Hippocampal formation (tissue), 2 donors: ENCODE measurements around the gene SP140.
"Not testable (repeated sequence)": the region's sequence is repeated elsewhere in the genome, so short reads cannot be mapped to it uniquely, and the experiment has no call there.

Source experiments
- DNase-seq, 2 donors: peaks; one replicate each; lab custom pipeline; 2025; lab: John Stamatoyannopoulos, UW

The SP140 gene

GRCh38 chr2:230225486-230225885 is at the start of gene SP140:
SP140 (plus strand) TSS chr2:230225736; CDS start chr2:230225845, 109 bp downstream.
- peak in 1 of 2 donors; percentile 9 for DNase-seq

- DNase-seq: no peak
Measured at GRCh38 chr2:230176996-230177395, 48.5 kb upstream of the SP140 start.

GRCh38 chr2:230178546-230179485 is 46.7 kb upstream of the SP140 start:
- DNase-seq: no peak

- no peak for DNase-seq
Measured at GRCh38 chr2:230179907-230180306, 45.6 kb upstream of the SP140 start.

GRCh38 chr2:230181195-230181594 is 44.3 kb upstream of the SP140 start:
- DNase-seq: no peak

GRCh38 chr2:230184727-230185578 is 40.6 kb upstream of the SP140 start:
- DNase-seq: no peak

- DNase-seq: no peak
Measured at GRCh38 chr2:230202430-230203109, 23.0 kb upstream of the SP140 start.

GRCh38 chr2:230203110-230203676 is 22.3 kb upstream of the SP140 start:
- DNase-seq: no peak

GRCh38 chr2:230205034-230205433 is 20.5 kb upstream of the SP140 start:
- DNase-seq: no peak

GRCh38 chr2:230205721-230206120 is 19.8 kb upstream of the SP140 start:
- no peak for DNase-seq

GRCh38 chr2:230208576-230208975 is 17.0 kb upstream of the SP140 start:
- DNase-seq: no peak

- DNase-seq: no peak
Measured at GRCh38 chr2:230209422-230210051, 16.0 kb upstream of the SP140 start.

GRCh38 chr2:230216489-230216888 is 9.0 kb upstream of the SP140 start:
- DNase-seq: no peak

GRCh38 chr2:230217424-230217823 is 8.1 kb upstream of the SP140 start:
- DNase-seq: no peak

- DNase-seq: peak in 1 of 2 donors; percentile 18
Measured at GRCh38 chr2:230218421-230218820, 7.1 kb upstream of the SP140 start.

GRCh38 chr2:230219419-230220331 is 5.9 kb upstream of the SP140 start, which contains the start of gene SP110:
SP110 (minus strand) TSS chr2:230219984; CDS start chr2:230216927, 3,057 bp downstream.
- DNase-seq: peak; percentile 46 to 61

GRCh38 chr2:230220347-230220969 is 5.1 kb upstream of the SP140 start:
- no peak for DNase-seq

- no peak for DNase-seq
Measured at GRCh38 chr2:230221493-230221892, 4.0 kb upstream of the SP140 start.

- not testable (repeated sequence) for DNase-seq
Measured at GRCh38 chr2:230222829-230223228, 2.7 kb upstream of the SP140 start.

- DNase-seq: no peak
Measured at GRCh38 chr2:230224458-230224857, 1.1 kb upstream of the SP140 start.
